Hypothalamus (tissue), 51 donors: ENCODE results near the gene CCL7.
A peak's percentile ranks its signal among the peaks of the same experiment; 100 is the strongest.
"Not testable (repeated sequence)": the region's sequence is repeated elsewhere in the genome, so short reads cannot be mapped to it uniquely, and the experiment has no call there.

ENCODE experiments used
- DNase-seq, 51 donors: peaks; one replicate each; lab custom pipeline; 2025; lab: John Stamatoyannopoulos, UW

CCL7 gene

GRCh38 chr17:34269969-34270368, at the start of gene CCL7:
CCL7 (plus strand) TSS chr17:34270221; CDS start chr17:34270291, 70 bp downstream.
- DNase-seq, result no peak

- no peak for DNase-seq
Measured at GRCh38 chr17:34220752-34221395, 49.1 kb upstream of the CCL7 start.

GRCh38 chr17:34221411-34221810, 48.6 kb upstream of the CCL7 start:
- no peak for DNase-seq

- DNase-seq, result no peak
Measured at GRCh38 chr17:34222722-34223497, 47.1 kb upstream of the CCL7 start.

GRCh38 chr17:34225046-34225445, 45.0 kb upstream of the CCL7 start:
- no peak for DNase-seq

GRCh38 chr17:34226011-34226743, 43.8 kb upstream of the CCL7 start:
- no peak for DNase-seq

GRCh38 chr17:34226744-34227034, 43.3 kb upstream of the CCL7 start:
- DNase-seq, result no peak

- not testable (repeated sequence) for DNase-seq
Measured at GRCh38 chr17:34227293-34227692, 42.7 kb upstream of the CCL7 start.

GRCh38 chr17:34227707-34228106, 42.3 kb upstream of the CCL7 start:
- DNase-seq, result no peak

GRCh38 chr17:34228781-34229180, 41.2 kb upstream of the CCL7 start:
- DNase-seq, result no peak

- no peak for DNase-seq
Measured at GRCh38 chr17:34230342-34230741, 39.7 kb upstream of the CCL7 start.

GRCh38 chr17:34234616-34235015, 35.4 kb upstream of the CCL7 start:
- no peak for DNase-seq

- DNase-seq, result no peak
Measured at GRCh38 chr17:34235389-34236028, 34.5 kb upstream of the CCL7 start.

- no peak for DNase-seq
Measured at GRCh38 chr17:34236281-34236892, 33.6 kb upstream of the CCL7 start.

GRCh38 chr17:34237458-34237857, 32.6 kb upstream of the CCL7 start:
- no peak for DNase-seq

- peak in 24 of 51 donors; percentile 4 to 54 (median 33) for DNase-seq
Measured at GRCh38 chr17:34241062-34241461, 29.0 kb upstream of the CCL7 start.

GRCh38 chr17:34242587-34243363, 27.2 kb upstream of the CCL7 start:
- DNase-seq, result peak in 1 of 51 donors; percentile 14

GRCh38 chr17:34243364-34244320, 26.4 kb upstream of the CCL7 start:
- no peak for DNase-seq

- no peak for DNase-seq
Measured at GRCh38 chr17:34245351-34245905, 24.6 kb upstream of the CCL7 start.
